ENCODE measurements around the gene CD84.

CD84 gene

GRCh38 chr1:160621633-160622413 lies 42.5 kb upstream of the CD84 start:
- Histone ChIP-seq H3K27ac (ENCODE audit: low read depth, low read length) (no peak overlapping the region), H3K9ac (ENCODE audit: low read length) (no peak overlapping the region), H3K9me3 (ENCODE audit: low read length) (no peaks in the 10 kb centered on the region), H3K4me1 (ENCODE audit: insufficient read depth, low read length) (no peaks in the 10 kb centered on the region), H3K36me3 (ENCODE audit: insufficient read depth, low read length) (no peaks in the 10 kb centered on the region), H3K27me3 (ENCODE audit: control insufficient read depth in 1 of 2, insufficient read depth in 2 of 2, low read length in 2 of 2) (no peaks in the 10 kb centered on the region), H3K4me3 (ENCODE audit: low read depth in 1 of 2, low read length in 2 of 2) (no peak overlapping the region)

- Histone ChIP-seq H3K4me1 (ENCODE audit: insufficient read depth, low read length) (no peaks in the 10 kb centered on the region), H3K36me3 (ENCODE audit: insufficient read depth, low read length) (no peaks in the 10 kb centered on the region), H3K9ac (ENCODE audit: low read length) (no peak overlapping the region), H3K27me3 (ENCODE audit: control insufficient read depth in 1 of 2, insufficient read depth in 2 of 2, low read length in 2 of 2) (no peaks in the 10 kb centered on the region), H3K9me3 (ENCODE audit: low read length) (no peaks in the 10 kb centered on the region), H3K4me3 (ENCODE audit: low read depth in 1 of 2, low read length in 2 of 2) (no peak overlapping the region), H3K27ac (ENCODE audit: low read depth, low read length) (no peak overlapping the region)
Observed at GRCh38 chr1:160620942-160621632, 41.8 kb upstream of the CD84 start.

- Histone ChIP-seq H3K27ac (ENCODE audit: low read depth, low read length) (no peak overlapping the region), H3K4me1 (ENCODE audit: insufficient read depth, low read length) (no peaks in the 10 kb centered on the region), H3K36me3 (ENCODE audit: insufficient read depth, low read length) (no peaks in the 10 kb centered on the region), H3K9ac (ENCODE audit: low read length) (no peak overlapping the region), H3K4me3 (ENCODE audit: low read depth in 1 of 2, low read length in 2 of 2) (no peak overlapping the region), H3K27me3 (ENCODE audit: control insufficient read depth in 1 of 2, insufficient read depth in 2 of 2, low read length in 2 of 2) (no peaks in the 10 kb centered on the region), H3K9me3 (ENCODE audit: low read length) (no peaks in the 10 kb centered on the region)
Observed at GRCh38 chr1:160619742-160620277, 40.5 kb upstream of the CD84 start.

- no peaks in the 10 kb centered on the region for H3K9me3 ChIP-seq (ENCODE audit: low read length)
- no peak overlapping the region for H3K27ac ChIP-seq (ENCODE audit: low read depth, low read length)
- H3K27me3 ChIP-seq (ENCODE audit: control insufficient read depth in 1 of 2, insufficient read depth in 2 of 2, low read length in 2 of 2), result no peaks in the 10 kb centered on the region
- H3K36me3 ChIP-seq (ENCODE audit: insufficient read depth, low read length), result no peaks in the 10 kb centered on the region
- no peak overlapping the region for H3K9ac ChIP-seq (ENCODE audit: low read length)
- H3K4me3 ChIP-seq (ENCODE audit: low read depth in 1 of 2, low read length in 2 of 2), result no peak overlapping the region
- no peaks in the 10 kb centered on the region for H3K4me1 ChIP-seq (ENCODE audit: insufficient read depth, low read length)
Observed at GRCh38 chr1:160618763-160619274, 39.5 kb upstream of the CD84 start.

- Histone ChIP-seq H3K36me3 (ENCODE audit: insufficient read depth, low read length) (no peaks in the 10 kb centered on the region), H3K4me1 (ENCODE audit: insufficient read depth, low read length) (no peaks in the 10 kb centered on the region), H3K27me3 (ENCODE audit: control insufficient read depth in 1 of 2, insufficient read depth in 2 of 2, low read length in 2 of 2) (no peaks in the 10 kb centered on the region), H3K9me3 (ENCODE audit: low read length) (no peaks in the 10 kb centered on the region), H3K9ac (ENCODE audit: low read length) (no peak overlapping the region), H3K4me3 (ENCODE audit: low read depth in 1 of 2, low read length in 2 of 2) (no peak overlapping the region), H3K27ac (ENCODE audit: low read depth, low read length) (no peak overlapping the region)
Observed at GRCh38 chr1:160618327-160618726, 39.0 kb upstream of the CD84 start.

GRCh38 chr1:160615660-160616059 lies 36.4 kb upstream of the CD84 start:
- Histone ChIP-seq H3K4me1 (ENCODE audit: insufficient read depth, low read length) (no peaks in the 10 kb centered on the region), H3K9ac (ENCODE audit: low read length) (no peak overlapping the region), H3K36me3 (ENCODE audit: insufficient read depth, low read length) (no peaks in the 10 kb centered on the region), H3K27ac (ENCODE audit: low read depth, low read length) (no peak overlapping the region), H3K27me3 (ENCODE audit: control insufficient read depth in 1 of 2, insufficient read depth in 2 of 2, low read length in 2 of 2) (no peaks in the 10 kb centered on the region), H3K4me3 (ENCODE audit: low read depth in 1 of 2, low read length in 2 of 2) (no peak overlapping the region), H3K9me3 (ENCODE audit: low read length) (no peaks in the 10 kb centered on the region)

GRCh38 chr1:160614410-160614809 lies 35.1 kb upstream of the CD84 start:
- Histone ChIP-seq H3K27me3 (ENCODE audit: control insufficient read depth in 1 of 2, insufficient read depth in 2 of 2, low read length in 2 of 2) (no peaks in the 10 kb centered on the region), H3K27ac (ENCODE audit: low read depth, low read length) (no peak overlapping the region), H3K4me1 (ENCODE audit: insufficient read depth, low read length) (no peaks in the 10 kb centered on the region), H3K36me3 (ENCODE audit: insufficient read depth, low read length) (no peaks in the 10 kb centered on the region), H3K4me3 (ENCODE audit: low read depth in 1 of 2, low read length in 2 of 2) (no peak overlapping the region), H3K9me3 (ENCODE audit: low read length) (no peaks in the 10 kb centered on the region), H3K9ac (ENCODE audit: low read length) (no peak overlapping the region)

GRCh38 chr1:160612613-160613218 lies 33.4 kb upstream of the CD84 start:
- Histone ChIP-seq H3K9ac (ENCODE audit: low read length) (no peak overlapping the region), H3K4me3 (ENCODE audit: low read depth in 1 of 2, low read length in 2 of 2) (no peak overlapping the region), H3K9me3 (ENCODE audit: low read length) (no peaks in the 10 kb centered on the region), H3K27me3 (ENCODE audit: control insufficient read depth in 1 of 2, insufficient read depth in 2 of 2, low read length in 2 of 2) (no peaks in the 10 kb centered on the region), H3K36me3 (ENCODE audit: insufficient read depth, low read length) (no peaks in the 10 kb centered on the region), H3K27ac (ENCODE audit: low read depth, low read length) (no peak overlapping the region), H3K4me1 (ENCODE audit: insufficient read depth, low read length) (no peaks in the 10 kb centered on the region)

GRCh38 chr1:160610569-160611242 lies 31.4 kb upstream of the CD84 start:
- H3K9me3 ChIP-seq (ENCODE audit: low read length), result no peaks in the 10 kb centered on the region
- no peaks in the 10 kb centered on the region for H3K4me1 ChIP-seq (ENCODE audit: insufficient read depth, low read length)
- no peaks in the 10 kb centered on the region for H3K27me3 ChIP-seq (ENCODE audit: control insufficient read depth in 1 of 2, insufficient read depth in 2 of 2, low read length in 2 of 2)
- no peak overlapping the region for H3K9ac ChIP-seq (ENCODE audit: low read length)
- no peak overlapping the region for H3K27ac ChIP-seq (ENCODE audit: low read depth, low read length)
- H3K4me3 ChIP-seq (ENCODE audit: low read depth in 1 of 2, low read length in 2 of 2), result no peak overlapping the region
- no peaks in the 10 kb centered on the region for H3K36me3 ChIP-seq (ENCODE audit: insufficient read depth, low read length)

- Histone ChIP-seq H3K9ac (ENCODE audit: low read length) (no peak overlapping the region), H3K4me1 (ENCODE audit: insufficient read depth, low read length) (no peaks in the 10 kb centered on the region), H3K27me3 (ENCODE audit: control insufficient read depth in 1 of 2, insufficient read depth in 2 of 2, low read length in 2 of 2) (no peaks in the 10 kb centered on the region), H3K4me3 (ENCODE audit: low read depth in 1 of 2, low read length in 2 of 2) (no peak overlapping the region), H3K27ac (ENCODE audit: low read depth, low read length) (no peak overlapping the region), H3K36me3 (ENCODE audit: insufficient read depth, low read length) (no peaks in the 10 kb centered on the region), H3K9me3 (ENCODE audit: low read length) (no peaks in the 10 kb centered on the region)
Observed at GRCh38 chr1:160608941-160609340, 29.6 kb upstream of the CD84 start.

GRCh38 chr1:160608514-160608913 lies 29.2 kb upstream of the CD84 start:
- Histone ChIP-seq H3K36me3 (ENCODE audit: insufficient read depth, low read length) (no peaks in the 10 kb centered on the region), H3K9ac (ENCODE audit: low read length) (no peak overlapping the region), H3K9me3 (ENCODE audit: low read length) (no peaks in the 10 kb centered on the region), H3K4me1 (ENCODE audit: insufficient read depth, low read length) (no peaks in the 10 kb centered on the region), H3K27ac (ENCODE audit: low read depth, low read length) (no peak overlapping the region), H3K27me3 (ENCODE audit: control insufficient read depth in 1 of 2, insufficient read depth in 2 of 2, low read length in 2 of 2) (no peaks in the 10 kb centered on the region), H3K4me3 (ENCODE audit: low read depth in 1 of 2, low read length in 2 of 2) (no peak overlapping the region)
